MM.1S (cell line): Measurements from ENCODE around the gene TBC1D9B.

Experiments
- DNase-seq: peaks from one replicate; pipeline ENCODE4 v3.0.0-alpha.2; 2015
- H2AFZ ChIP-seq: fragments of 300-600 bp; sonication (generic); 2 replicates; pipeline ENCODE4 v1.6.0; 2016; ENCODE audit warnings: antibody characterized with exemption, low read length
- H3F3A ChIP-seq: fragments of 300-600 bp; sonication (generic); 2 replicates; pipeline ENCODE4 v1.6.1; 2016; ENCODE audit warnings: mild to moderate bottlenecking, antibody characterized with exemption, low read length, moderate library complexity, mixed read lengths; ENCODE audit not compliant: insufficient read depth
- H3K27ac ChIP-seq: fragments of 300-600 bp; sonication (generic); 2 replicates; pipeline ENCODE4 v1.5.1; 2016; ENCODE audit warnings: mild to moderate bottlenecking, low read length
- H3K27me3 ChIP-seq: fragments of 300-600 bp; sonication (generic); replicated peaks from 2 replicates; pipeline ENCODE4 v1.6.0; 2016; ENCODE audit warnings: low read length; ENCODE audit not compliant: insufficient read depth
- H3K36me3 ChIP-seq: fragments of 300-600 bp; sonication (generic); replicated peaks from 2 replicates; pipeline ENCODE4 v1.6.1; 2016; ENCODE audit warnings: mild to moderate bottlenecking, low read length, mixed read lengths; ENCODE audit not compliant: insufficient read depth
- H3K4me1 ChIP-seq: fragments of 300-600 bp; sonication (generic); 2 replicates; pipeline ENCODE4 v1.6.1; 2016; ENCODE audit warnings: low read length, mixed read lengths
- H3K4me2 ChIP-seq: fragments of 300-600 bp; sonication (generic); 2 replicates; pipeline ENCODE4 v1.6.0; 2016; ENCODE audit warnings: low read depth, low read length
- H3K4me3 ChIP-seq: fragments of 300-600 bp; sonication (generic); 2 replicates; pipeline ENCODE4 v1.5.1; 2016; ENCODE audit warnings: low read length, mixed read lengths
- H3K79me2 ChIP-seq: fragments of 300-600 bp; sonication (generic); 2 replicates; pipeline ENCODE4 v1.6.1; 2016; ENCODE audit warnings: mixed run types, low read length, mixed read lengths
- H3K9ac ChIP-seq: fragments of 300-600 bp; sonication (generic); 2 replicates; pipeline ENCODE4 v1.6.1; 2016; ENCODE audit warnings: low read length, mixed read lengths
- H3K9me2 ChIP-seq: fragments of 300-600 bp; sonication (generic); replicated peaks from 2 replicates; pipeline ENCODE4 v1.6.1; 2016; ENCODE audit warnings: mild to moderate bottlenecking, low read length, mixed read lengths; ENCODE audit not compliant: insufficient read depth
- H3K9me3 ChIP-seq: fragments of 300-600 bp; sonication (generic); replicated peaks from 2 replicates; pipeline ENCODE4 v1.6.1; 2016; ENCODE audit warnings: mild to moderate bottlenecking, low read length, mixed read lengths; ENCODE audit not compliant: insufficient read depth
- H4K20me1 ChIP-seq: fragments of 300-600 bp; sonication (generic); 2 replicates; pipeline ENCODE4 v1.6.1; 2016; ENCODE audit warnings: mild to moderate bottlenecking, low read length, moderate library complexity, mixed read lengths; ENCODE audit not compliant: insufficient read depth
- CTCF ChIP-seq: fragments of 300-600 bp; sonication (generic); IDR thresholded peaks from 2 replicates; pipeline ENCODE4 v1.5.1; 2016; ENCODE audit warnings: antibody characterized with exemption, low read length, mixed read lengths
- EZH2 ChIP-seq: fragments of 300-600 bp; sonication (generic); optimal IDR thresholded peaks from 2 replicates; pipeline ENCODE3; 2017; ENCODE audit warnings: low read depth, mild to moderate bottlenecking, antibody characterized with exemption, low read length, mixed read lengths
- EZH2phosphoT487 ChIP-seq: fragments of 300-600 bp; sonication (generic); IDR thresholded peaks from 2 replicates; pipeline ENCODE4 v1.6.1; 2018; ENCODE audit warnings: antibody characterized with exemption, low read length

TBC1D9B gene

GRCh38 chr5:179907556-179908324 is at the start of gene TBC1D9B:
Gene TBC1D9B, minus strand, starts transcription at chr5:179907897. Its CDS starts 76 bp downstream, at chr5:179907821.
- H3K4me2 ChIP-seq, result peak within 1 kb of the TSS; percentile 92
- no peaks in the 10 kb centered on the region for H3K9me2 ChIP-seq
- peaks cover 15% of the 10 kb centered on the region for H3K79me2 ChIP-seq
- H3K4me1 ChIP-seq, result peaks cover 4% of the 10 kb centered on the region; the same call in 1 of the 2 replicates
- peak within 1 kb of the TSS; percentile 52; the same call in 1 of the 2 replicates for H3K9ac ChIP-seq
- H4K20me1 ChIP-seq, result no peaks in the 10 kb centered on the region
- no peaks in the 10 kb centered on the region for H3F3A ChIP-seq
- H3K9me3 ChIP-seq, result no peaks in the 10 kb centered on the region
- peak; percentile 71 for DNase-seq
- TF ChIP-seq EZH2phosphoT487 (no peak), EZH2 (no peak), CTCF (peak; percentile 17; the same call in 1 of the 2 replicates)
- H2AFZ ChIP-seq, result peak within 1 kb of the TSS; percentile 86
- no peaks in the 10 kb centered on the region; the same call in 1 of the 2 replicates for H3K36me3 ChIP-seq
- no peak within 1 kb of the TSS for H3K27ac ChIP-seq
- peak within 1 kb of the TSS; percentile 64 for H3K4me3 ChIP-seq
- no peaks in the 10 kb centered on the region for H3K27me3 ChIP-seq

GRCh38 chr5:179955630-179956029 is 47.9 kb upstream of the TBC1D9B start:
- no peak overlapping the region for H3K4me3 ChIP-seq
- H3K27me3 ChIP-seq, result no peaks in the 10 kb centered on the region
- no peaks in the 10 kb centered on the region for H4K20me1 ChIP-seq
- H3K9me2 ChIP-seq, result no peaks in the 10 kb centered on the region
- no peaks in the 10 kb centered on the region for H3K79me2 ChIP-seq
- H3K36me3 ChIP-seq, result no peaks in the 10 kb centered on the region
- H3F3A ChIP-seq, result no peaks in the 10 kb centered on the region
- no peaks in the 10 kb centered on the region for H3K9me3 ChIP-seq
- TF ChIP-seq EZH2phosphoT487, result no peak
- no peak for TF ChIP-seq CTCF
- no peak for TF ChIP-seq EZH2
- no peak overlapping the region for H3K4me2 ChIP-seq
- no peak for DNase-seq
- H3K9ac ChIP-seq, result no peak overlapping the region
- no peak overlapping the region for H3K27ac ChIP-seq
- no peaks in the 10 kb centered on the region for H3K4me1 ChIP-seq
- no peak overlapping the region for H2AFZ ChIP-seq

- no peaks in the 10 kb centered on the region for H3K9me2 ChIP-seq
- H3K79me2 ChIP-seq, result no peaks in the 10 kb centered on the region
- no peaks in the 10 kb centered on the region for H3K4me1 ChIP-seq
- no peak overlapping the region for H2AFZ ChIP-seq
- H3K27me3 ChIP-seq, result no peaks in the 10 kb centered on the region
- H3K9ac ChIP-seq, result no peak overlapping the region
- H3F3A ChIP-seq, result no peaks in the 10 kb centered on the region
- DNase-seq, result no peak
- H3K27ac ChIP-seq, result no peak overlapping the region
- H3K4me2 ChIP-seq, result no peak overlapping the region
- H3K36me3 ChIP-seq, result no peaks in the 10 kb centered on the region
- H3K9me3 ChIP-seq, result no peaks in the 10 kb centered on the region
- H3K4me3 ChIP-seq, result no peak overlapping the region
- no peaks in the 10 kb centered on the region for H4K20me1 ChIP-seq
- TF ChIP-seq EZH2, result no peak
- no peak for TF ChIP-seq CTCF
- TF ChIP-seq EZH2phosphoT487, result no peak
Observed at GRCh38 chr5:179955062-179955461, 47.4 kb upstream of the TBC1D9B start.
